ENCODE data around the gene COL5A1.

Gene COL5A1

GRCh38 chr9:134717924-134718645, 76.5 kb downstream of the COL5A1 start:
- no peak for DNase-seq (ENCODE audit: low read depth)
- H3K4me3 ChIP-seq (ENCODE audit: low read depth, low read length) = no peak overlapping the region

GRCh38 chr9:134719331-134719730, 77.7 kb downstream of the COL5A1 start:
- no peak for DNase-seq (ENCODE audit: low read depth)

GRCh38 chr9:134720136-134720753, 78.6 kb downstream of the COL5A1 start:
- H3K4me3 ChIP-seq (ENCODE audit: low read depth, low read length) = no peak overlapping the region
- no peak for DNase-seq (ENCODE audit: low read depth)

More at GRCh38 chr9:134719331-134719730, 77.7 kb downstream of the COL5A1 start:
- H3K4me3 ChIP-seq (ENCODE audit: low read depth, low read length) = no peak overlapping the region

GRCh38 chr9:134720796-134721195, 79.2 kb downstream of the COL5A1 start:
- no peak overlapping the region for H3K4me3 ChIP-seq (ENCODE audit: low read depth, low read length)
- no peak for DNase-seq (ENCODE audit: low read depth)

- no peak overlapping the region for H3K4me3 ChIP-seq (ENCODE audit: low read depth, low read length)
- no peak for DNase-seq (ENCODE audit: low read depth)
Observed at GRCh38 chr9:134721344-134721743, 79.7 kb downstream of the COL5A1 start.

- DNase-seq (ENCODE audit: low read depth) = no peak
- no peak overlapping the region for H3K4me3 ChIP-seq (ENCODE audit: low read depth, low read length)
Observed at GRCh38 chr9:134722120-134722701, 80.6 kb downstream of the COL5A1 start.

GRCh38 chr9:134723037-134723436, 81.4 kb downstream of the COL5A1 start:
- no peak for DNase-seq (ENCODE audit: low read depth)
- no peak overlapping the region for H3K4me3 ChIP-seq (ENCODE audit: low read depth, low read length)

GRCh38 chr9:134723491-134724190, 82.0 kb downstream of the COL5A1 start:
- no peak for DNase-seq (ENCODE audit: low read depth)
- no peak overlapping the region for H3K4me3 ChIP-seq (ENCODE audit: low read depth, low read length)

- H3K4me3 ChIP-seq (ENCODE audit: low read depth, low read length) = no peak overlapping the region
- DNase-seq (ENCODE audit: low read depth) = no peak
Observed at GRCh38 chr9:134724202-134724911, 82.8 kb downstream of the COL5A1 start.

- H3K4me3 ChIP-seq (ENCODE audit: low read depth, low read length) = no peak overlapping the region
- no peak for DNase-seq (ENCODE audit: low read depth)
Observed at GRCh38 chr9:134724912-134725604, 83.5 kb downstream of the COL5A1 start.

GRCh38 chr9:134725605-134725940, 84.0 kb downstream of the COL5A1 start:
- no peak overlapping the region for H3K4me3 ChIP-seq (ENCODE audit: low read depth, low read length)

GRCh38 chr9:134726026-134726721, 84.6 kb downstream of the COL5A1 start:
- H3K4me3 ChIP-seq (ENCODE audit: low read depth, low read length) = no peak overlapping the region
- no peak for DNase-seq (ENCODE audit: low read depth)

More at GRCh38 chr9:134725605-134725940, 84.0 kb downstream of the COL5A1 start:
- DNase-seq (ENCODE audit: low read depth) = no peak

- no peak overlapping the region for H3K4me3 ChIP-seq (ENCODE audit: low read depth, low read length)
- no peak for DNase-seq (ENCODE audit: low read depth)
Observed at GRCh38 chr9:134726722-134727034, 85.1 kb downstream of the COL5A1 start.

- H3K4me3 ChIP-seq (ENCODE audit: low read depth, low read length) = no peak overlapping the region
- DNase-seq (ENCODE audit: low read depth) = no peak
Observed at GRCh38 chr9:134728021-134728795, 86.6 kb downstream of the COL5A1 start.

GRCh38 chr9:134728801-134729495, 87.3 kb downstream of the COL5A1 start:
- no peak overlapping the region for H3K4me3 ChIP-seq (ENCODE audit: low read depth, low read length)
- no peak for DNase-seq (ENCODE audit: low read depth)

GRCh38 chr9:134730011-134730760, 88.6 kb downstream of the COL5A1 start:
- no peak for DNase-seq (ENCODE audit: low read depth)
- H3K4me3 ChIP-seq (ENCODE audit: low read depth, low read length) = no peak overlapping the region

Data from skeletal muscle cell (primary cell).